MCF 10A (cell line): ENCODE measurements around the gene CCDC197. TPM values are rescaled to one million over a fixed set of nuclear protein-coding genes. Genes with fewer than 3 reads are reported as not detected.

ENCODE experiments used
- BruUV-seq: library from RNA; stranded (reverse); fragments of 400-500 nt; replicated peaks from 2 replicates; lab custom pipeline; 2021; lab: Mats Ljungman, UMichigan
- CTCF ChIA-PET: fragments of 300-600 bp; sonication (Branson Sonifier 250); formaldehyde crosslinking; extraction: SDS; loops from one replicate; lab custom pipeline; 2021; ENCODE audit warnings: antibody characterized with exemption, inconsistent platforms; lab: Yijun Ruan, JAX
- POLR2A ChIA-PET: fragments of 300-600, 350-650 bp; sonication (Branson Sonifier 250); formaldehyde crosslinking; extraction: SDS; loops from one replicate; lab custom pipeline; 2020; ENCODE audit warnings: antibody characterized with exemption, inconsistent platforms; lab: Yijun Ruan, JAX
- DNase-seq: peaks from one replicate; pipeline ENCODE4 v3.0.0-alpha.2; 2018; ENCODE audit not compliant: unreplicated experiment
- H3K27ac Mint-ChIP-seq: one replicate; pipeline ENCODE4 v1.8.0; 2022; ENCODE audit warnings: mild to moderate bottlenecking, low read depth, mixed read lengths; ENCODE audit not compliant: unreplicated experiment
- H3K27me3 Mint-ChIP-seq: one replicate; pipeline ENCODE4 v1.8.0; 2022; ENCODE audit warnings: mixed read lengths; ENCODE audit not compliant: insufficient read depth, unreplicated experiment
- H3K36me3 Mint-ChIP-seq: one replicate; pipeline ENCODE4 v1.8.0; 2022; ENCODE audit warnings: mild to moderate bottlenecking, moderate library complexity, mixed read lengths; ENCODE audit not compliant: insufficient read depth, unreplicated experiment
- H3K4me1 Mint-ChIP-seq: one replicate; pipeline ENCODE4 v1.8.0; 2022; ENCODE audit warnings: mixed read lengths; ENCODE audit not compliant: insufficient read depth, unreplicated experiment
- H3K4me3 Mint-ChIP-seq: one replicate; pipeline ENCODE4 v1.8.0; 2022; ENCODE audit warnings: mild to moderate bottlenecking, moderate library complexity, mixed read lengths; ENCODE audit not compliant: unreplicated experiment
- H3K9me3 Mint-ChIP-seq: one replicate; pipeline ENCODE4 v1.8.0; 2022; ENCODE audit warnings: mixed read lengths; ENCODE audit not compliant: unreplicated experiment
- intact Hi-C: fragments of 100-400 bp; cut with micrococcal nuclease; formaldehyde crosslinking; loops from 2 replicates; pipeline ENCODE4 v1.14.1; 2022
- total RNA-seq: library from RNA; stranded (reverse); gene quantifications from 2 replicates; pipeline ENCODE4 v1.2.3, GENCODE V29; 2022
- TF ChIP-seq, protein P1 (sequence below): fragments of 200-600 bp; IDR thresholded peaks from one replicate; pipeline ENCODE4 v1.8.0; 2022; ENCODE audit warnings: antibody characterized with exemption, mild to moderate bottlenecking; ENCODE audit not compliant: unreplicated experiment

CCDC197 gene
- total RNA-seq, 1 experiment from 2014 or later = not detected

DNA sequence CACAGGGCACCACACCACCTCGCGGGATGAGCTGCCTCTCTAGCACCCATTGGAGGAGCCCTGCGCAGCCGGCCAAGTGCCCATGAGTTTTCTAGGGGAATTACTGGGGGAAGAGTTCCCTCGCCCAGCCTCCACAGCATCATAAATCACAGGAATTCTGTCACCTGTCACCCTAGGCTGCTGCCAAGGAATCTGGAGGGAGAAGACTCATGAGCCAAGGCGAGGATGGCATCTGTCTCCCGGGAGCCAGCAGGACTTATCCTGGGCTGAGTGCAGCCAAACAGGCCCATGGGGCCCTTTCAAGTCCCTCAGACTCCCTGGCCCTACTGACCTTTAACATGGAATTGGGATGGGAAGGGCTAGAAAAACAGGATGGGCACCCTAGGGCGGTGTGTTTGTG, 21.2 kb downstream of the CCDC197 start:
- Mint-ChIP-seq H3K27ac (no peak overlapping the region), H3K4me1 (peaks cover 11% of the 10 kb centered on the region), H3K27me3 (peaks cover 12% of the 10 kb centered on the region), H3K4me3 (no peak overlapping the region), H3K36me3 (no peaks in the 10 kb centered on the region), H3K9me3 (no peaks in the 10 kb centered on the region)
- intact Hi-C loops = no loop called here
- CTCF ChIA-PET = interaction anchor here (0.5 to 1.0 kb wide), 4 partner anchors 13 to 1071 kb away, joined by 3 to 4 read pairs (median 4); no protein-coding TSS in a partner anchor
- TF ChIP-seq, protein P1, sequence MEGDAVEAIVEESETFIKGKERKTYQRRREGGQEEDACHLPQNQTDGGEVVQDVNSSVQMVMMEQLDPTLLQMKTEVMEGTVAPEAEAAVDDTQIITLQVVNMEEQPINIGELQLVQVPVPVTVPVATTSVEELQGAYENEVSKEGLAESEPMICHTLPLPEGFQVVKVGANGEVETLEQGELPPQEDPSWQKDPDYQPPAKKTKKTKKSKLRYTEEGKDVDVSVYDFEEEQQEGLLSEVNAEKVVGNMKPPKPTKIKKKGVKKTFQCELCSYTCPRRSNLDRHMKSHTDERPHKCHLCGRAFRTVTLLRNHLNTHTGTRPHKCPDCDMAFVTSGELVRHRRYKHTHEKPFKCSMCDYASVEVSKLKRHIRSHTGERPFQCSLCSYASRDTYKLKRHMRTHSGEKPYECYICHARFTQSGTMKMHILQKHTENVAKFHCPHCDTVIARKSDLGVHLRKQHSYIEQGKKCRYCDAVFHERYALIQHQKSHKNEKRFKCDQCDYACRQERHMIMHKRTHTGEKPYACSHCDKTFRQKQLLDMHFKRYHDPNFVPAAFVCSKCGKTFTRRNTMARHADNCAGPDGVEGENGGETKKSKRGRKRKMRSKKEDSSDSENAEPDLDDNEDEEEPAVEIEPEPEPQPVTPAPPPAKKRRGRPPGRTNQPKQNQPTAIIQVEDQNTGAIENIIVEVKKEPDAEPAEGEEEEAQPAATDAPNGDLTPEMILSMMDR = no peak
- DNase-seq = no peak
- no TSS peak for BruUV-seq
- POLR2A ChIA-PET = no interaction called here

DNA sequence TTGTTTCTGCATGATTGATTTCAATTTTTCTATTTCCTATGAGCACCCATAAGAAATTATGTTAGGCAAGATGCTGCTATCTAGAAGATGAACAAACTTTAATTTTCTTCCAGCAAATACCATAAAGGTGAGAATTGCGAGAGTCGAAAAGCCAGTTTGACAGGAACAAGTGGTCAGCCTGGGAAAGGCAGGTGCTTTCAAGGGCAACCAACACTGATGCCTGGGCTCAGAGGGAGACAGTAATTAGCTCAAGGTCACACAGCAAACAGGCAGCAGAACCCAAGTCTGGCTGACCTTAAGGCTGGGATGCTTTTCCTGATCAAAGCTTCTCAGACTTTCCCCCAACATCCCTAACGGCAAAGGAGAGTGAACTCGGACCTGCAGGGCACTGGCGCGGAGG, 22.2 kb downstream of the CCDC197 start:
- no peaks in the 10 kb centered on the region for H3K36me3 Mint-ChIP-seq
- ChIA-PET POLR2A (interaction anchor here (0.6 to 0.7 kb wide), 2 partner anchors 31 to 743 kb away, joined by 3 read pairs; no protein-coding TSS in a partner anchor), CTCF (interaction anchor here (0.6 to 1.5 kb wide), 4 partner anchors 17 to 117 kb away, joined by 3 to 5 read pairs (median 4); no protein-coding TSS in a partner anchor)
- peaks cover 11% of the 10 kb centered on the region for H3K4me1 Mint-ChIP-seq
- no peak overlapping the region for H3K4me3 Mint-ChIP-seq
- TF ChIP-seq, protein P1 = no peak
- H3K9me3 Mint-ChIP-seq = no peaks in the 10 kb centered on the region
- no peak for DNase-seq
- BruUV-seq = no TSS peak
- H3K27me3 Mint-ChIP-seq = peaks cover 12% of the 10 kb centered on the region
- intact Hi-C loops = no loop called here
- H3K27ac Mint-ChIP-seq = no peak overlapping the region

- POLR2A ChIA-PET = no interaction called here
- peaks cover 12% of the 10 kb centered on the region for H3K27me3 Mint-ChIP-seq
- intact Hi-C loops = no loop called here
Observed at GRCh38 chr14:94020267-94020666, 23.2 kb downstream of the CCDC197 start.

GRCh38 chr14:94021001-94021400, 23.9 kb downstream of the CCDC197 start:
- POLR2A ChIA-PET = interaction anchor here (1.0 kb wide), 1 partner anchor 60 kb away, joined by 3 read pairs; the partner anchor contains the start of genes DDX24 and IFI27L1
- TF ChIP-seq, protein P1 = no peak
- CTCF ChIA-PET = interaction anchor here (0.6 to 1.5 kb wide), 8 partner anchors 16 to 1627 kb away, joined by 3 to 6 read pairs (median 3); no protein-coding TSS in a partner anchor
- H3K4me3 Mint-ChIP-seq = no peak overlapping the region
- no peaks in the 10 kb centered on the region for H3K9me3 Mint-ChIP-seq
- no peaks in the 10 kb centered on the region for H3K36me3 Mint-ChIP-seq
- DNase-seq = peak; percentile 21
- no peak overlapping the region for H3K27ac Mint-ChIP-seq
- no TSS peak for BruUV-seq
- intact Hi-C loops = no loop called here
- peaks cover 12% of the 10 kb centered on the region for H3K27me3 Mint-ChIP-seq
- H3K4me1 Mint-ChIP-seq = peaks cover 11% of the 10 kb centered on the region

More at GRCh38 chr14:94020267-94020666, 23.2 kb downstream of the CCDC197 start:
- no TSS peak for BruUV-seq
- H3K4me1 Mint-ChIP-seq = peaks cover 11% of the 10 kb centered on the region
- TF ChIP-seq, protein P1 = no peak
- CTCF ChIA-PET = interaction anchor here (0.7 to 1.5 kb wide), 2 partner anchors 112 to 260 kb away, joined by 3 read pairs; no protein-coding TSS in a partner anchor
- no peaks in the 10 kb centered on the region for H3K9me3 Mint-ChIP-seq
- no peaks in the 10 kb centered on the region for H3K36me3 Mint-ChIP-seq
- no peak for DNase-seq
- H3K4me3 Mint-ChIP-seq = no peak overlapping the region
- no peak overlapping the region for H3K27ac Mint-ChIP-seq
